Spleen (tissue), 7 donors: ENCODE data around the gene IMMP1L.

Experiments
- POLR2A ChIP-seq, 3 donors: fragments of 450-650 bp; IDR thresholded peaks; one replicate each; pipeline ENCODE4 v1.5.1; 2017; ENCODE audit warnings: antibody characterized with exemption in 3 of 3, mild to moderate bottlenecking in 1 of 3
- TF ChIP-seq, protein P1 (sequence below), 11 experiments: fragments of 200-600 bp in 7 of 11; fragments of 450-650 bp in 4 of 11; sonication (generic) in 4 of 11; IDR thresholded peaks in 8 of 11; conservative IDR thresholded peaks in 3 of 11; 1 replicate in 7 of 11; 2 replicates in 4 of 11; pipeline versions ENCODE4 v1.4.0 to v1.8.0; 2016 to 2021; ENCODE audit warnings: antibody characterized with exemption in 11 of 11, inconsistent platforms in 4 of 11, mild to moderate bottlenecking in 1 of 11
- donor health status: DM: no; HTN: no; CAD: no; lungs with moderate emphysema.
- donor health status: DM: no; HTN: no; CAD: no.
- donor health status: DM: no; HTN: no; CAD: no.

DNA sequence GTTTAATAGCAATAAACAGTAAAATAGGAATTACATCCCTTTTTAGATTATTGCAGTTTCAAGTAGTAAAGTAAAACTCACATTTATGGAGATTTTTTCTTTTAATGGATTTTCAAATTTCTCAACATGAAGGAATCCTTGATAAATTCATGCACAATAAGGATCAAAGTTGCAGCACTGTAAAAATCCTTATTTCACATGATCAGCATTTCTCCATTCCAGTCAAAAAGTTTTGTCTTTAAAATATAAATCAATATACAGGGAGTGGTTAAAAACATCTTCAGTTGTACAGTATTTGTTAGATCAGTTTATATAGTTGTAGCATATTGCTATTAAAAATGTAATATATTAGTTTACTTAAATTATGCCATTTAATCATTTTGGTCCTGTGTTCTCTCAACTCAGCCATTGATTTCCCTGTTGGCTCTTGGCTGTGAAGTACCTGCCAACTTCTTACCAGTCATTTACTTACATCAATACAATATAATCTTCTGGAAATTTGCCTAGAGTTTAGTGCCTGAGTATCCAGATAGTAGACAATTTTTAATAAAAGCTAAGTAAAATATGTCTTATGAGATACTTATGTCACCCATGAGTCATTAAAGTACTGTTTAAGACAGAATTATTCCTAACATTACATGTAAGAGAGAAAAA, 12.2 kb upstream of the IMMP1L start:
- TF ChIP-seq, protein P1, sequence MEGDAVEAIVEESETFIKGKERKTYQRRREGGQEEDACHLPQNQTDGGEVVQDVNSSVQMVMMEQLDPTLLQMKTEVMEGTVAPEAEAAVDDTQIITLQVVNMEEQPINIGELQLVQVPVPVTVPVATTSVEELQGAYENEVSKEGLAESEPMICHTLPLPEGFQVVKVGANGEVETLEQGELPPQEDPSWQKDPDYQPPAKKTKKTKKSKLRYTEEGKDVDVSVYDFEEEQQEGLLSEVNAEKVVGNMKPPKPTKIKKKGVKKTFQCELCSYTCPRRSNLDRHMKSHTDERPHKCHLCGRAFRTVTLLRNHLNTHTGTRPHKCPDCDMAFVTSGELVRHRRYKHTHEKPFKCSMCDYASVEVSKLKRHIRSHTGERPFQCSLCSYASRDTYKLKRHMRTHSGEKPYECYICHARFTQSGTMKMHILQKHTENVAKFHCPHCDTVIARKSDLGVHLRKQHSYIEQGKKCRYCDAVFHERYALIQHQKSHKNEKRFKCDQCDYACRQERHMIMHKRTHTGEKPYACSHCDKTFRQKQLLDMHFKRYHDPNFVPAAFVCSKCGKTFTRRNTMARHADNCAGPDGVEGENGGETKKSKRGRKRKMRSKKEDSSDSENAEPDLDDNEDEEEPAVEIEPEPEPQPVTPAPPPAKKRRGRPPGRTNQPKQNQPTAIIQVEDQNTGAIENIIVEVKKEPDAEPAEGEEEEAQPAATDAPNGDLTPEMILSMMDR (IDR thresholded peaks at IDR 0.05 in 8 of 11, conservative IDR thresholded peaks at IDR 0.05 in 3 of 11) = no peak
- no peak for TF ChIP-seq POLR2A (IDR thresholded peaks at IDR 0.05)
